Suprapubic skin (tissue), 4 donors: ENCODE data around the gene NEGR1. TPM values are rescaled to one million over a fixed set of nuclear protein-coding genes. Genes with fewer than 3 reads are reported as not detected.

Source experiments
- DNase-seq, 2 donors: peaks; one replicate each; pipeline ENCODE4 v3.0.0-alpha.2; 2019; ENCODE audit warnings: low spot score in 2 of 2
- H3K27ac ChIP-seq: fragments of 200-600 bp; sonication (generic); one replicate; pipeline ENCODE4 v1.5.1; 2019
- H3K27me3 ChIP-seq: fragments of 200-600 bp; sonication (generic); one replicate; pipeline ENCODE4 v1.5.1; 2019
- H3K36me3 ChIP-seq: fragments of 200-600 bp; sonication (generic); one replicate; pipeline ENCODE4 v1.5.1; 2019
- H3K4me1 ChIP-seq: fragments of 200-600 bp; sonication (generic); one replicate; pipeline ENCODE4 v1.5.1; 2019
- H3K4me3 ChIP-seq: fragments of 200-600 bp; sonication (generic); one replicate; pipeline ENCODE4 v1.5.1; 2019; ENCODE audit warnings: mild to moderate bottlenecking
- H3K9me3 ChIP-seq: fragments of 200-600 bp; sonication (generic); one replicate; pipeline ENCODE4 v1.5.1; 2019
- EP300 ChIP-seq: sonication (generic); formaldehyde crosslinking; IDR thresholded peaks from one replicate; pipeline ENCODE4 v1.6.1; 2017; ENCODE audit warnings: antibody characterized with exemption
- POLR2A ChIP-seq, 2 donors: fragments of 450-650 bp; IDR thresholded peaks; one replicate each; pipeline ENCODE4 v1.6.1; 2017; ENCODE audit warnings: antibody characterized with exemption in 2 of 2, mild to moderate bottlenecking in 2 of 2, moderate library complexity in 2 of 2
- POLR2AphosphoS5 ChIP-seq, 3 donors: sonication (generic); formaldehyde crosslinking; IDR thresholded peaks; one replicate each; pipeline ENCODE4 v1.6.1; 2017; ENCODE audit warnings: antibody characterized with exemption in 3 of 3
- WGBS: methylation state at CpG from one replicate; pipeline ENCODE4 v1.1.5; 2018; 5-methylcytosine and 5-hydroxymethylcytosine counted together
- total RNA-seq, 4 donors: library from RNA; depleted of rRNA; stranded (reverse); fragments of >200 nt; gene quantifications; one replicate each; pipeline ENCODE4 v1.1.0, GENCODE V29; 2016
- TF ChIP-seq, protein P1 (sequence below), 2 donors: fragments of 200-600 bp in 1 of 2; fragments of 450-650 bp in 1 of 2; sonication (generic) in 1 of 2; IDR thresholded peaks; one replicate each; pipeline ENCODE4 v1.5.1; 2016 to 2019; ENCODE audit warnings: antibody characterized with exemption in 2 of 2, mild to moderate bottlenecking in 1 of 2, moderate library complexity in 1 of 2

Gene NEGR1
- total RNA-seq, 4 donors from 2014 or later, result 3.0 to 9.9 (median 3.8) TPM

- DNase-seq, result no peak
- TF ChIP-seq, protein P1, sequence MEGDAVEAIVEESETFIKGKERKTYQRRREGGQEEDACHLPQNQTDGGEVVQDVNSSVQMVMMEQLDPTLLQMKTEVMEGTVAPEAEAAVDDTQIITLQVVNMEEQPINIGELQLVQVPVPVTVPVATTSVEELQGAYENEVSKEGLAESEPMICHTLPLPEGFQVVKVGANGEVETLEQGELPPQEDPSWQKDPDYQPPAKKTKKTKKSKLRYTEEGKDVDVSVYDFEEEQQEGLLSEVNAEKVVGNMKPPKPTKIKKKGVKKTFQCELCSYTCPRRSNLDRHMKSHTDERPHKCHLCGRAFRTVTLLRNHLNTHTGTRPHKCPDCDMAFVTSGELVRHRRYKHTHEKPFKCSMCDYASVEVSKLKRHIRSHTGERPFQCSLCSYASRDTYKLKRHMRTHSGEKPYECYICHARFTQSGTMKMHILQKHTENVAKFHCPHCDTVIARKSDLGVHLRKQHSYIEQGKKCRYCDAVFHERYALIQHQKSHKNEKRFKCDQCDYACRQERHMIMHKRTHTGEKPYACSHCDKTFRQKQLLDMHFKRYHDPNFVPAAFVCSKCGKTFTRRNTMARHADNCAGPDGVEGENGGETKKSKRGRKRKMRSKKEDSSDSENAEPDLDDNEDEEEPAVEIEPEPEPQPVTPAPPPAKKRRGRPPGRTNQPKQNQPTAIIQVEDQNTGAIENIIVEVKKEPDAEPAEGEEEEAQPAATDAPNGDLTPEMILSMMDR (IDR thresholded peaks at IDR 0.05), result no peak
- TF ChIP-seq EP300 (no peak), POLR2AphosphoS5 (IDR thresholded peaks at IDR 0.05) (no peak), POLR2A (IDR thresholded peaks at IDR 0.05) (no peak)
- H3K9me3 ChIP-seq, result no peaks in the 10 kb centered on the region
- H3K36me3 ChIP-seq, result no peaks in the 10 kb centered on the region
- no peaks in the 10 kb centered on the region for H3K4me1 ChIP-seq
- no peaks in the 10 kb centered on the region for H3K27me3 ChIP-seq
- no peak overlapping the region for H3K27ac ChIP-seq
- 64% methylated on average over 7 of the region's 7 CpGs for WGBS
- H3K4me3 ChIP-seq, result no peak overlapping the region
Observed at GRCh38 chr1:71548398-71548890, 733.9 kb downstream of the NEGR1 start.

GRCh38 chr1:71542155-71542554 lies 740.2 kb downstream of the NEGR1 start:
- DNase-seq, result no peak
- Histone ChIP-seq H3K36me3 (no peaks in the 10 kb centered on the region), H3K27me3 (no peaks in the 10 kb centered on the region), H3K4me3 (no peak overlapping the region), H3K4me1 (no peaks in the 10 kb centered on the region), H3K9me3 (no peaks in the 10 kb centered on the region), H3K27ac (no peak overlapping the region)
- TF ChIP-seq, protein P1 (IDR thresholded peaks at IDR 0.05), result no peak
- TF ChIP-seq POLR2AphosphoS5 (IDR thresholded peaks at IDR 0.05), result no peak
- no peak for TF ChIP-seq POLR2A (IDR thresholded peaks at IDR 0.05)
- no peak for TF ChIP-seq EP300
- WGBS, result 97% methylated on average over 3 of the region's 3 CpGs

DNA sequence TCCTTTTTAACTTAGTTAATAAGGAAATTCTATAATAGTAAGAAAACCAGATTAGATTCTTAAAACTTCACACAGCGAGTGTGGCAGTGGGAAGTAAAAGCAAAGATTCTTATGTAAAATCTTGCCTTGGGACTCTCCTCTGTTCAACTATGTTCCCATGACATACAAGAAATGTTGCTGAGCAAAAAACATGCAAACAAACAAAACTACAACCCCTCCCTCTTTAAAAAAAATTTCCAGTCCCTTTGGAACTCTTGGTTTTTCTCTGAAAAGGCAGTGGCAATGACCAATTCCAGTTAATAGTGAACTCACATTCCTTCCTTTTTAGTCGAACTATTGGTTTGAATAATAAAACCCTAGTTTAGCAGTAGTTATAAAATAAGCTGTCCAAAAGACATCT lies 748.4 kb downstream of the NEGR1 start:
- Histone ChIP-seq H3K36me3 (no peaks in the 10 kb centered on the region), H3K4me3 (no peak overlapping the region), H3K4me1 (no peaks in the 10 kb centered on the region), H3K27me3 (no peaks in the 10 kb centered on the region), H3K9me3 (no peaks in the 10 kb centered on the region), H3K27ac (no peak overlapping the region)
- DNase-seq, result no peak
- 59% methylated on average over 2 of the region's 2 CpGs for WGBS
- no peak for TF ChIP-seq EP300
- no peak for TF ChIP-seq POLR2AphosphoS5 (IDR thresholded peaks at IDR 0.05)
- TF ChIP-seq, protein P1 (IDR thresholded peaks at IDR 0.05), result no peak
- no peak for TF ChIP-seq POLR2A (IDR thresholded peaks at IDR 0.05)

- no peak overlapping the region for H3K4me3 ChIP-seq
- TF ChIP-seq POLR2AphosphoS5 (IDR thresholded peaks at IDR 0.05), result no peak
- TF ChIP-seq POLR2A (IDR thresholded peaks at IDR 0.05), result no peak
- TF ChIP-seq, protein P1 (IDR thresholded peaks at IDR 0.05), result no peak
- TF ChIP-seq EP300, result no peak
- WGBS, result 90% methylated on average over 4 of the region's 4 CpGs
Observed at GRCh38 chr1:71532343-71532742, 750.0 kb downstream of the NEGR1 start.

GRCh38 chr1:71526824-71527223 lies 755.5 kb downstream of the NEGR1 start:
- Histone ChIP-seq H3K4me3 (no peak overlapping the region), H3K9me3 (no peaks in the 10 kb centered on the region), H3K27ac (no peak overlapping the region), H3K27me3 (no peaks in the 10 kb centered on the region), H3K4me1 (no peaks in the 10 kb centered on the region), H3K36me3 (no peaks in the 10 kb centered on the region)
- TF ChIP-seq EP300 (no peak), POLR2A (IDR thresholded peaks at IDR 0.05) (no peak), POLR2AphosphoS5 (IDR thresholded peaks at IDR 0.05) (no peak)
- TF ChIP-seq, protein P1 (IDR thresholded peaks at IDR 0.05), result no peak
- DNase-seq, result no peak

More at GRCh38 chr1:71532343-71532742, 750.0 kb downstream of the NEGR1 start:
- no peak overlapping the region for H3K27ac ChIP-seq
- H3K4me1 ChIP-seq, result no peaks in the 10 kb centered on the region
- no peak for DNase-seq
- no peaks in the 10 kb centered on the region for H3K36me3 ChIP-seq
- no peaks in the 10 kb centered on the region for H3K9me3 ChIP-seq
- no peaks in the 10 kb centered on the region for H3K27me3 ChIP-seq
